Epithelial cell of esophagus (primary cell): ENCODE data around the gene UBXN2A.
"Not testable (repeated sequence)": the region's sequence is repeated elsewhere in the genome, so short reads cannot be mapped to it uniquely, and the experiment has no call there.

Source experiments
- DNase-seq: peaks from one replicate; pipeline ENCODE4 v3.0.0; 2010; ENCODE audit warnings: low read depth
- H3K4me3 ChIP-seq: 2 replicates; pipeline ENCODE4 v1.5.1; 2011; ENCODE audit warnings: mild to moderate bottlenecking, low read length, control low read depth
- TF ChIP-seq, protein P1 (sequence below): IDR thresholded peaks from 2 replicates; pipeline ENCODE4 v1.5.1; 2011; ENCODE audit warnings: low read depth, mild to moderate bottlenecking, low read length, control low read depth, inconsistent platforms; ENCODE audit not compliant: insufficient read depth; ENCODE audit errors: missing control alignments

Gene UBXN2A

DNA sequence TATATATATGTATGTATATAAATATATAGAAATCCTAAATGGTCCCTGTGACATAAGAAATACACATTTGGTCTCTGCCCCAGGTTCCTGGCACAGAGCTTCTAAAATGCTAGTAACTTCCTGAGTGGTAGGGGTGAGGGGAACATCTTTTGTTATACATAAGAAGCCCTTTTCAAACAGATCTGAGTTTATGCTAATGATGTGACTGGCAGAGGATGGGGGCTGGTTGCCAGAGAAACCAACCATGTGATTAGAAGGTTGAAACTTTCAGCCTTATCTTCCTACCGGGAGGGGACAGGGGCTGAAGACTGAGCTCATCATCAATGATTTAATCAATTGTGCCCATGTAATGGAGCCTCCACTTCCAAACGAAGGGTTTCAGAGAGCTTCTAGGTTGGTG, 86.0 kb downstream of the UBXN2A start:
- TF ChIP-seq, protein P1, sequence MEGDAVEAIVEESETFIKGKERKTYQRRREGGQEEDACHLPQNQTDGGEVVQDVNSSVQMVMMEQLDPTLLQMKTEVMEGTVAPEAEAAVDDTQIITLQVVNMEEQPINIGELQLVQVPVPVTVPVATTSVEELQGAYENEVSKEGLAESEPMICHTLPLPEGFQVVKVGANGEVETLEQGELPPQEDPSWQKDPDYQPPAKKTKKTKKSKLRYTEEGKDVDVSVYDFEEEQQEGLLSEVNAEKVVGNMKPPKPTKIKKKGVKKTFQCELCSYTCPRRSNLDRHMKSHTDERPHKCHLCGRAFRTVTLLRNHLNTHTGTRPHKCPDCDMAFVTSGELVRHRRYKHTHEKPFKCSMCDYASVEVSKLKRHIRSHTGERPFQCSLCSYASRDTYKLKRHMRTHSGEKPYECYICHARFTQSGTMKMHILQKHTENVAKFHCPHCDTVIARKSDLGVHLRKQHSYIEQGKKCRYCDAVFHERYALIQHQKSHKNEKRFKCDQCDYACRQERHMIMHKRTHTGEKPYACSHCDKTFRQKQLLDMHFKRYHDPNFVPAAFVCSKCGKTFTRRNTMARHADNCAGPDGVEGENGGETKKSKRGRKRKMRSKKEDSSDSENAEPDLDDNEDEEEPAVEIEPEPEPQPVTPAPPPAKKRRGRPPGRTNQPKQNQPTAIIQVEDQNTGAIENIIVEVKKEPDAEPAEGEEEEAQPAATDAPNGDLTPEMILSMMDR: no peak
- H3K4me3 ChIP-seq: no peak overlapping the region
- DNase-seq: no peak

DNA sequence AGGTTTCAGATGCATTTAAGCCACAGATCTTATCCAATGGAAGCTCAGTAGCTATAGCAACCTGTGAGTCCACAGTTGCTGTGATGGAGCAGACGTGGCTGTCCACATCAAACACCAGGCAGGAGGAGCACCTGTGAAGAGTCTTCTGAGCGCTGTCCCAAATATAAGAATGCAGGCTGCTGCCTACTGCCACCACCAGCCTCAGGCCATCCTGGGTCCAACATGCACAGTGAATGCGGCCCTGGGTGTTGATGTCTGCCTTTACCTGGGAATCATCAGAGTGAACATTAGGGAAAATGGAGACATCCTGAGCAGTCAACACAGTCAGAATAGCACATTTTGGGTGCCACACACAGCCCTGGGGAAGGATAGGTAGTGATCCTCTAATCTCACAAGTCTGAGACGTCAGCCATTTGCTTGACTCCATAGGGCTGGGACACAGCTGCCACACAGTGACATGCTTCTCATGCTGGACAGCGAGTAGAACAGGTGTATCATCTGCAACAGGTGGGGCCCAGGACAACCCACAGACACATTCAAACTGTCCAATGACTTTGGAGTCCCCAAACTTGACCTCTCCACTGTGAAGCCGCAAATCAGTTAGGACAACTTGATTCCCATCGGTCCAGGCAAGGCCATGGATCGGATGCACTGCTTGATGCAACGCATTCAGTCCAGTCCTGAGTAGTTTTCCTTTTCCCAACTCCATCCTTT, 98.7 kb downstream of the UBXN2A start:
- TF ChIP-seq, protein P1: no peak
- no peak overlapping the region for H3K4me3 ChIP-seq
- DNase-seq: no peak

DNA sequence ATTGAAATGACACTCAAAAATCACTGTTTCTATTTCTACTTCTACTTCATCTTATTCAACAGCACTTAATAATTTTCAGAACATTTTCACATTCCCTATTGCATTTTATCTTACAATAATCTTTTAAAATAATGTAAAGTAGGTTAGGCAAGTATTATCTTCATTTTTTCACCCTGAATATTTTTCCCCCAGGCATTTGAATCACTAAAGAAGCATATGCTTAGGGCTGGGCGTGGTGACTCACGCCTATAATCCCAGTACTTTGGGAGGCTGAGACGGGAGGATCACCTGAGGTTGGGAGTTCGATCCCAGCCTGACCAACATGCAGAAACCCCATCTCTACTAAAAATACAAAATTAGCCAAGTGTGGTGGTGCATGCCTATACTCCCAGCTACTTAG, 100.2 kb downstream of the UBXN2A start:
- no peak overlapping the region for H3K4me3 ChIP-seq
- TF ChIP-seq, protein P1: no peak
- peak; percentile 38 for DNase-seq

DNA sequence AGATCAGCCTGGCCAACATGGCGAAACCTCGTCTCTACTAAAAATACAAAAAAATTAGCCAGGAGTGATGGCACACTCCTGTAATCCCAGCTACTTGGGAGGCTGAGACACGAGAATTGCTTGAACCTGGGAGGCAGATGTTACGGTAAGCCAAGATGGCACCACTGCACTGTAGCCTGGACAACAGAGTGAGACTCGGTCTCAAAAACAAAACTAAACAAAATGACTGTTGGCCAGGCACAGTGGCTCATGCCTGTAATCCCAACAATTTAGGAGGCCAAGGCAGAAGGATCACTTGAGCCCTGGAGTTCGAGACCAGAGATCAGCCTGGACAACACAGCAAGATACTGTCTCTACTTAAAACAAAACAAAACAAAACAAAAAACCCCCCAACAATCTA, 102.9 kb downstream of the UBXN2A start:
- DNase-seq, H3K4me3 ChIP-seq: not testable (repeated sequence)

DNA sequence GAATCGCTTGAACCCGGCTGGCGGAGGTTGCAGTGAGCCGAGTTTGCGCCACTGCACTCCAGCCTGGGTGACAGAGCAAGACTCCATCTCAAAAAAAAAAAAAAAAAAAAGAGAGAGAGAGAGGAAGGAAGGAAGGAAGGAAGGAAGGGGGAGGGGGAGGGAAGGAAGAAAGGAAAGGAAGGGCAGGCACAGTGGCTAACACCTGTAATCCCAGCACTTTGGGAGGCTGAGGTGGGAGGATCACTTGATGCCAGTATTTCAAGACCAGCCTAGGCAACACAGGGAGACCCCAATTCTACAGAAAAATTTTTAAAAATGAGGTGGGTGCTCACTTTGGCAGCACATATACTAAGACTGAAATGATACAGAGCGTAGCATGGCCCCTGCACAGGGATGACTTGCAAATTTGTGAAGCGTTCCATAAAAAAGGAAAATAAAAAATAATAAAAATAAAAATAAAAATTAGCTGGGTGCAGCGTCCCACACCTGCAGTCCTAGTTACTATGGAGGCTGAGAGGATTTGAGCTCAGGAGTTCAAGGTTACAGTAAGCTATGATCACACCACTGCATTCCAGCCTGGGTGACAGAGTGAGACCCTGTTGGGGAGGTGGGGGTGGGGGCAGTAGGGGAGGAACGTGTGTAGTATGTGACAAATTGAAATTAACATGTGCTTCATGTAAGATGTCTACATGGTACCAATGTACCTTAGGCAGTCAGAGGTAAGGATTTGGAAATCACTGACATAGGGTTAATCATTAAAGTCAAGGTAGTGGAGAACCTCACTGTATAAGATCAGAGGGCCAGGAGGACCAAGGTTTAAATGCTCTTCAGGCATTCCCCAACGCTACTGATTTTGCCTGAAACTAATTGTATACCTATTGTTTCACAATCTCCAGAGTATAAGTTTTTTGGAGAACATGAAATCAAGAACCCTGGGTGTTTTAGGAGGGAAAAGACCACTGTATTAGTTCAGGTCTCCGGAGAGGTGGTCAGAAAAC, 105.5 kb downstream of the UBXN2A start:
- TF ChIP-seq, protein P1: no peak
- no peak for DNase-seq
- H3K4me3 ChIP-seq: no peak overlapping the region

DNA sequence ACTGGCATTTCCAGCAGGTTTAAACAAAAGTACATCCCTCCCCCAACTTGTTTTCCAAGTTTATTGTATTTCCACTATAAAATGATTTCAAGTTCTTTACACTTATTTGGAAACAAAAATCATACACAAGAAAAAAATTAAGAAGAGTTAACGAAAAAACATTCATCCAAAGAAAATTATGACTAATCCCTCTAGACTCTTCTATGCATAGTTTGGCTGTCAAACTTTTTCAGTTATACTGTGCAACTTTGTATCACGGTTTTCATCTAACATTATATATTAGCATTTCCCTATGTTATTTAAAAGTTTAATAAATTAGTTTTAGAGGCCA, 106.3 kb downstream of the UBXN2A start:
- no peak for DNase-seq
- TF ChIP-seq, protein P1: no peak
- peak overlapping the region; percentile 71 for H3K4me3 ChIP-seq

DNA sequence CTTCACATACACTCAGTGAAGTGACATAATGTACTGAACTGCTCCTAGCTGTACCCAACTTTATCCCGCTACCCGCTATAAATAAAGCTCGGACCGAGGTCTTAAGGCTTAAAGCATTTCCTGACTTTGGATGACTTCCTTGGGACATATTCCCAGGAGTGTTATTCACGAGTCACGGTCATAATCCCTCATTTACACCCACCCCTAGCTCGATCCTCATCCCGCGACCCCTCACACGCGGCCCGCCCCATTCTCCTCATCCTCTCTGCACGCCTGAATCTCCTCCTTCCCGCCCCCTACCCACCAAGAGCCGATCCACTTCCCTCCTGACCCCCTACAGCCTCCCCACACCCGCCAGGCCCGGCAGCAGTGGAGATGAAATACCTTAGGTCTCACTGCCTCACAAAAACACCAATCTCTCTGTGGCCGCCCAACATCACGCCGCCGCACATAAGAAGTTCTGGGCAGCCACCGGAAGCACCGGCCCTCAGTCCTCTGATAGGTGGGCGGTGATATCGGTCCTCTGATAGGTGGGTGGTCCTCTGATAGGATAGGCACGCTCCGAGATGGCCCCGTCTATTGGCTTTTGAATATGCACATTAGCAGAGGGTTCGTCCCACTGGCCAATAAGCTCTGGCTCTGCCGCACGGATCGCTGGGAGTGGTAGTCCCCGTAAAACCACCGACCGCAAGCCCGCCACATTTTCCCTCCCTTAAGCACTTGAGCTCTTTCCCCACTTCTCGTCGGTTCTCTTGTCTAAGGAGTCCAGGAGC, 106.9 kb downstream of the UBXN2A start, which contains the start of gene WDCP:
Gene WDCP, minus strand, starts transcription at position 462 of the 773 bp plus-strand sequence. CDS start 7,897 bp downstream, outside the sequence.
- DNase-seq: peak; percentile 100
- peak within 1 kb of the TSS; percentile 71 for H3K4me3 ChIP-seq
- TF ChIP-seq, protein P1: no peak
